Stomach (tissue), 4 donors: ENCODE measurements around the gene PHLDB1.
"Not testable (repeated sequence)": the region's sequence is repeated elsewhere in the genome, so short reads cannot be mapped to it uniquely, and the experiment has no call there.

Experiments
- CTCF ChIP-seq, 7 experiments: fragments of 450-650 bp in 4 of 7; fragments of 200-600 bp in 3 of 7; sonication (generic) in 3 of 7; IDR thresholded peaks; one replicate each; pipeline ENCODE4 v1.5.1; 2016 to 2019; ENCODE audit warnings: antibody characterized with exemption in 7 of 7, control low read depth in 2 of 7, mild to moderate bottlenecking in 1 of 7
- POLR2A ChIP-seq, 4 donors: fragments of 450-650 bp; IDR thresholded peaks; one replicate each; pipeline ENCODE4 v1.6.1; 2016; ENCODE audit warnings: antibody characterized with exemption in 4 of 4, control low read depth in 2 of 4, mild to moderate bottlenecking in 1 of 4, moderate library complexity in 1 of 4

GRCh38 chr11:118603709-118604108 lies 3.7 kb upstream of the PHLDB1 start:
- TF ChIP-seq CTCF, POLR2A (IDR thresholded peaks at IDR 0.05): not testable (repeated sequence)
